Stimulated activated naive CD8-positive, alpha-beta T cell treated with anti-CD3 and anti-CD28 coated beads, Interleukin-15, Interleukin-2, amounts not matched to agents 100 ng/mL and 50 ng/mL, for 24 hours (primary cell): ENCODE results near the gene SEMA5A.

ENCODE experiments used
- H3K27ac Mint-ChIP-seq: one replicate; pipeline ENCODE4 v1.8.0; 2021; ENCODE audit warnings: mild to moderate bottlenecking, mixed read lengths
- H3K27me3 Mint-ChIP-seq: one replicate; pipeline ENCODE4 v1.8.0; 2021; ENCODE audit warnings: mixed read lengths
- H3K36me3 Mint-ChIP-seq: one replicate; pipeline ENCODE4 v1.8.0; 2021; ENCODE audit warnings: low read depth, mixed read lengths
- H3K4me1 Mint-ChIP-seq: one replicate; pipeline ENCODE4 v1.8.0; 2021; ENCODE audit warnings: low read depth, mixed read lengths
- H3K4me3 Mint-ChIP-seq: one replicate; pipeline ENCODE4 v1.8.0; 2021; ENCODE audit warnings: mild to moderate bottlenecking, mixed read lengths
- H3K9me3 Mint-ChIP-seq: one replicate; pipeline ENCODE4 v1.8.0; 2021; ENCODE audit warnings: mixed read lengths

Gene SEMA5A, protein sequence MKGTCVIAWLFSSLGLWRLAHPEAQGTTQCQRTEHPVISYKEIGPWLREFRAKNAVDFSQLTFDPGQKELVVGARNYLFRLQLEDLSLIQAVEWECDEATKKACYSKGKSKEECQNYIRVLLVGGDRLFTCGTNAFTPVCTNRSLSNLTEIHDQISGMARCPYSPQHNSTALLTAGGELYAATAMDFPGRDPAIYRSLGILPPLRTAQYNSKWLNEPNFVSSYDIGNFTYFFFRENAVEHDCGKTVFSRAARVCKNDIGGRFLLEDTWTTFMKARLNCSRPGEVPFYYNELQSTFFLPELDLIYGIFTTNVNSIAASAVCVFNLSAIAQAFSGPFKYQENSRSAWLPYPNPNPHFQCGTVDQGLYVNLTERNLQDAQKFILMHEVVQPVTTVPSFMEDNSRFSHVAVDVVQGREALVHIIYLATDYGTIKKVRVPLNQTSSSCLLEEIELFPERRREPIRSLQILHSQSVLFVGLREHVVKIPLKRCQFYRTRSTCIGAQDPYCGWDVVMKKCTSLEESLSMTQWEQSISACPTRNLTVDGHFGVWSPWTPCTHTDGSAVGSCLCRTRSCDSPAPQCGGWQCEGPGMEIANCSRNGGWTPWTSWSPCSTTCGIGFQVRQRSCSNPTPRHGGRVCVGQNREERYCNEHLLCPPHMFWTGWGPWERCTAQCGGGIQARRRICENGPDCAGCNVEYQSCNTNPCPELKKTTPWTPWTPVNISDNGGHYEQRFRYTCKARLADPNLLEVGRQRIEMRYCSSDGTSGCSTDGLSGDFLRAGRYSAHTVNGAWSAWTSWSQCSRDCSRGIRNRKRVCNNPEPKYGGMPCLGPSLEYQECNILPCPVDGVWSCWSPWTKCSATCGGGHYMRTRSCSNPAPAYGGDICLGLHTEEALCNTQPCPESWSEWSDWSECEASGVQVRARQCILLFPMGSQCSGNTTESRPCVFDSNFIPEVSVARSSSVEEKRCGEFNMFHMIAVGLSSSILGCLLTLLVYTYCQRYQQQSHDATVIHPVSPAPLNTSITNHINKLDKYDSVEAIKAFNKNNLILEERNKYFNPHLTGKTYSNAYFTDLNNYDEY

DNA sequence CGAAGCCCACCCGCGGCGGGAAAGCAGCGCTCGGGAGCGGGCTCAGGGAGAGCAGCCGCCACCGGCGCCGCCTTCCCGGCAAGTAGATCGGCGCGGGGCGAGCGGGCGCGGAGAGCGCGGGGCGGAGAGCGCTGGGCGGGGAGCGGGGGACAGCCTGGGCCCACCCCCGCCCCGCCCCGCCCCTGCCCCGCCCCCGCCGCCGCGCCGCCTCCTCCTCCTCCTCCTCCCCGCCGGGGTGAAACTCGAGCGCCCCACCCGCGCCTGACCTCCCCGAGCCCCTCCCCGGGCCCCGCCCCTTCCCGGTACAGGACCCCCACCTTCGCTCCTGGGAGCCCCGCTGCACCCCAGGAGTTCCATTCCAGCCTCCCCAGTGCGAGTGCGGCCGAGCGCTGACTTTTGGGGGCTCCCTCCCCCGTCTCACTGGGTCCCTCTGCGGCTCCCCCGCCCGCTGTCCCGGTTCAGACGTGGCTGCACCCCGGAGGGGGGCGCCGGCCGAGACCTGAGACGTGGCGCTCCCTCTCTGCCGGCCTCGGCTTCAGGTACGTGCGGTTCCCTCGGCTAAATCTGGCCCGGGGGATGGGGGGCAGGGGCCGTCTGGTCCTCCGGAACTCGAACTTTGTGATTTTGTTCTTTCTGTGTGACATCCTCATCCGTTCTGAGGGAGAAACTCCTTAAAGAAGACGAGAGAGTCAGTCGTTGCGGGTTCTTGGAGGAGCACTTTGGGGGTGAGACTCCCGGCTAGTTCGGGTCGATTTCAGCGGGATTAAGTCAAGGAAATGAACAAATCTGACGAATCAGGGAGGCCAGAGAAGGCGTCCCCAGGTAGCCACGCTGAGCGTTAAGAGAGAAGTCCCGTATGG lies at the start of gene SEMA5A:
TSS of gene SEMA5A (minus strand) at position 84 of the 860 bp plus-strand sequence. CDS start 166,129 bp downstream, outside the sequence.
- H3K36me3 Mint-ChIP-seq: no peaks in the 10 kb centered on the region
- H3K9me3 Mint-ChIP-seq: no peaks in the 10 kb centered on the region
- peaks cover 3% of the 10 kb centered on the region for H3K4me1 Mint-ChIP-seq
- peaks cover 44% of the 10 kb centered on the region for H3K27me3 Mint-ChIP-seq
- peak within 1 kb of the TSS; percentile 3 for H3K4me3 Mint-ChIP-seq
- no peak within 1 kb of the TSS for H3K27ac Mint-ChIP-seq

DNA sequence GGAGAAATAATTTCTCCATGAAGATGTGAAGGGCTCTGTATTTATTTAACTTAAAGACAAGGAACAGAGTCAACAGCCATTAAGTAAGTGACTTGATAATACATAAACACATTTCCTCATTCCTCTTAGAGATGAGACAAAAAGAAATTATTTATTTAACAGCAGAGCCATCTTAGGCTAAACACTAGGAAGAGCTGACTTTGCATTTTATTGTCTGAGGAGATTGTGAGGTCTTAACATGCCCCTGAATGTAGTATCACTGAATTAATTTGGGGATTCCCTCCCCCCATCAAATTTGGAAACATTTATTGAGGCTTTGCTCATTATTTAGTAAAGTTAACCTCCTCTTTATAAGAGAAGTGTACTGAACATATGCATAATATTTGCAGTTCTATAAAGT lies 49.0 kb upstream of the SEMA5A start:
- no peaks in the 10 kb centered on the region for H3K4me1 Mint-ChIP-seq
- H3K27me3 Mint-ChIP-seq: no peaks in the 10 kb centered on the region
- H3K36me3 Mint-ChIP-seq: no peaks in the 10 kb centered on the region
- H3K4me3 Mint-ChIP-seq: no peak overlapping the region
- H3K9me3 Mint-ChIP-seq: no peaks in the 10 kb centered on the region
- H3K27ac Mint-ChIP-seq: no peak overlapping the region

DNA sequence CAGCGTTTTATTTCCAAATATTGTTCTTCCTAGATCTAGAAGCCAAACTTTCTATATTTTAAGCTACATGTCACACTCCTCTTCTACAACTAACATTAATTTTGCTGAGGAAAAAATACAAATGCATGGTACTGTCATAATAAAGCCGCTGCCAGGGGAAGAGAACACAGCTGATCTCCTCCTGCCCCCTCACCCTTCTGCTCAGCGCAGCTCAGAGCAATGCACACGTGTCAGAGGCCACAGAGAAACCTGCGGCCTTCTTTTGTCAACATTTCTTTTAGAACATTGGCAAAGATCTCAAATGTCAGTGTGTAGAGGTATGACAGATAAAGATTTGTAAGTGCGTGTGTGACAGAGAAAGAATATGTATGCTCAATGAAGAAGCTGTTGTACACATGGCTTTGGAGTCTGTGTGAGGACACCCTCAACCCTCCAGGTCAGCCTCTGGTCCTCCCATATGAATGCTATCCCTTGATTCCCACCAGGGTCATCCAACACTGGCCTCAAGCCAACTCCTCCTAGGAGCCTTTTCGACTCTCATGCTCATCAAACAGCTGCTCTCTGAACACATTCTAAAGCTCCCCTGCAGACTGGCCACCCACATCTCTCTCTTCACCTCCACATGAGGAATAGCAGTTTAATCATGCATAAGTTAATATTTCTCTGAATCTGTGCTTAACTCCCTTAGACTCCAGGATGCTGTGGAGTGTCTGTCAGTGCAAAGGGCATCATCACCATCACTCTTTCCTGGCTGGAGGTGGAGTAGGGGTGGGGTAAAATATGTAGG lies 43.4 kb upstream of the SEMA5A start:
- Mint-ChIP-seq H3K4me1 (no peaks in the 10 kb centered on the region), H3K9me3 (no peaks in the 10 kb centered on the region), H3K4me3 (no peak overlapping the region), H3K36me3 (no peaks in the 10 kb centered on the region), H3K27me3 (no peaks in the 10 kb centered on the region), H3K27ac (no peak overlapping the region)

DNA sequence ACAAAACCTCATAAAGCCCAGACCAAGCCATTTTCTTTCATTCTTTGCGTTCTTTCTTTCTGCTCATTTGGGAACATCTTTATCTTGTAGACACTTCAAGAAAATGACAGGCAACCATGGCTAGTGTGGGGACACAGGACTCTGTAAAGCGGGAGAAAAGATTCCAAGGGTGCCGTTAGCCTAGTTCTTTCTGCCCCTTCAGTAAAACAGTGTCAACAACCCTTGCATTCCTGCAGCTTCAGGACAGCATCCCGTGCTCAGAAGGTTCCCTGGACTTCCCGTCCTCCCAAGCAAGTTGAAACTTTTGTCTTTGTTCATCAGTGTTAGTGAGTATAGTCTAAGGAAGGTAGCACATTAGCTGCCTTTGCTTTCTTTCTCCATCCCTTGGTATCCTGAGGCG lies 42.4 kb upstream of the SEMA5A start:
- Mint-ChIP-seq H3K27ac (no peak overlapping the region), H3K9me3 (no peaks in the 10 kb centered on the region), H3K36me3 (no peaks in the 10 kb centered on the region), H3K4me3 (no peak overlapping the region), H3K4me1 (no peaks in the 10 kb centered on the region), H3K27me3 (no peaks in the 10 kb centered on the region)

DNA sequence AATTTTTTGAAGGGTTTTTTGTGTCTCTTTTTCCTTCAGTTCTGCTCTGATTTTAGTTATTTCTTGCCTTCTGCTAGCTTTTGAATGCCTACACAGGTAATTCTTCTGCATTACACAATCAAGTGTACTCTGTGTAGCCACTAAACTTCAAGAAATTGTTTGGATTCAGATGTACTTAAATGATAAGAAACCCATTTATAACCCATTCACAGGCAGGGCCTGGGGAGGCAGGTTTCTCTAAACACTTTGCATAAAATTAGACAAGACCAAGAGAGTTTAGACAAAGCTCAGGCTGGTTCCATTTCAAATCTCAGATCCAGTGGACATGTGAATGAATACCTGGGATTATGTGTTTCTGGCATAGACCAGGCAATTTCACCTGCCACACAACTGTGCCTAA lies 41.3 kb upstream of the SEMA5A start:
- Mint-ChIP-seq H3K4me1 (no peaks in the 10 kb centered on the region), H3K9me3 (no peaks in the 10 kb centered on the region), H3K36me3 (no peaks in the 10 kb centered on the region), H3K27me3 (no peaks in the 10 kb centered on the region), H3K4me3 (no peak overlapping the region), H3K27ac (no peak overlapping the region)

DNA sequence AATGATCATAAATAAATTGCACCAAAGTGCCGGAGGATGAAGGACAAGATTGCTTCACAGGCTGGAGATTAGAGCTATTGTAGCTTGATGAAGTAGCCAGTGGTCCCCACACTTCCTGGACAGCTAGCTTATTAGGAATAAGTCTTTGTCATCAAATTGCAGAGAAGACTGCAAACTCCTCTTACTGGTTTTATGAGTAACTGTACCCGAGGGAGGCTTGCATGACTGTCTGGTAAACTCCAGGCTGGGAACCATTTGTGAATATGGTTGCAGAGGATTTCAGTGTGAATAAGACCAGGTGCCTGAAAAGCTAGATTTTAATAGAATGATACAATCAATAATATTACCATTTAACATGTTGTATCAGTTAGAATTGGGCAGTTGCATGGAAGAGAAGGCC lies 36.5 kb upstream of the SEMA5A start:
- Mint-ChIP-seq H3K9me3 (no peaks in the 10 kb centered on the region), H3K27ac (no peak overlapping the region), H3K27me3 (no peaks in the 10 kb centered on the region), H3K36me3 (no peaks in the 10 kb centered on the region), H3K4me3 (no peak overlapping the region), H3K4me1 (no peaks in the 10 kb centered on the region)

DNA sequence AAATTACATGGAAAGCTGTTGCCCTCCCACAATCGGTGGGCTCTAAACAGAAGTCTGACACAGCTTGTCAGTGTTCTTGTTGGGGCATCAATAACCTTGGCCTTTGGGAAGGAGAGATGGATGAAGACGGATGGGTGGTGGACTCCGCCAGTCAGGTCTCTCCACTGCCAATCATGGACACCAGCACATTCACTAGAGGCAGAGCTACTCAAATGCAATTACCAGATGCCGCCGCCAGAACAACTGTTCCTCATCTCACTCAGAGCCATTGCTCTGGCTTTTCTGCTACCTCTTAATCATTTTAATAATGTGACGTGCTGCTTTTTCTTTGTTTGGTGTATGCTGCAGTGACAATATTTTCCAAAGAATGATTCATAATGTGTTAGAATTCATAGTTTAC lies 27.9 kb upstream of the SEMA5A start:
- Mint-ChIP-seq H3K4me1 (no peaks in the 10 kb centered on the region), H3K4me3 (no peak overlapping the region), H3K27me3 (no peaks in the 10 kb centered on the region), H3K27ac (no peak overlapping the region), H3K9me3 (peaks cover 24% of the 10 kb centered on the region), H3K36me3 (no peaks in the 10 kb centered on the region)

DNA sequence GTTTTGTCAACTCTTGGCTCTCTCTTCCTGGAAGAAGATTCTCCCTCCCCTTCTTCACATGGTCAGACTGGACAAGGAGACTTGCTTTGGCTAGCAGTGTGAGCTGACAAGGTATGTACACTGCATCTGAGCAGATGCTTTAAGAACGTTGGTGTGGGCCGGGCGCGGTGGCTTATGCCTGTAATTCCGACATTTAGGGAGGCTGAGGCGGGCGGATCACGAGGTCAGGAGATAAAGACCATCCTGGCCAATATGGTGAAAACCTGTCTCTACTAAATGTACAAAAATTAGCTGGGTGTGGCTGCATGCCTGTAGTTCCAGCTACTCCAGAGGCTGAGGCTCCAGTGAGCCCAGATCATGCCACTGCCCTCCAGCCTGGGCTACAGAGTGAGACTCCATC lies 26.4 kb upstream of the SEMA5A start:
- Mint-ChIP-seq H3K4me3 (no peak overlapping the region), H3K9me3 (peaks cover 29% of the 10 kb centered on the region), H3K27me3 (no peaks in the 10 kb centered on the region), H3K4me1 (no peaks in the 10 kb centered on the region), H3K36me3 (no peaks in the 10 kb centered on the region), H3K27ac (no peak overlapping the region)

DNA sequence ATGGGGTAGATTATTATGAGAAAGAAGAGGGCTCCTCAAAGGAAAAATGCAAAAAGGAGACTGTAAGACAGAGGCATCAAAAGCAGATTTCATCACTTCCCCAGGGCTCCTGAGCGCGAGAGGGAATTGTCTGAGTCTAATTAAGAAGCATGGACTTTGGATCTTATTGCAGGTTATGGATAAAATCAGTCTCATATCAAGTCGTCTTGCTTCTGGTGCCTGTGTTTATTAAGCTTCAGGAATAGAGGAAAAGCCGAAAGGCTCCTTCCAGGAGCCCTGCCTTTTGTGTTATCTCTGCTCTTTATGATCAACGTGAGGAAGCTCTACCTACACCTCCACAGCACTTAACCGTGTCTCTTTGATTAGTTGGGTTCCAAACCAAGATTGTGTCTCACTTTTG lies 25.0 kb upstream of the SEMA5A start:
- Mint-ChIP-seq H3K27ac (no peak overlapping the region), H3K4me3 (no peak overlapping the region), H3K27me3 (no peaks in the 10 kb centered on the region), H3K9me3 (peaks cover 29% of the 10 kb centered on the region), H3K36me3 (no peaks in the 10 kb centered on the region), H3K4me1 (no peaks in the 10 kb centered on the region)

DNA sequence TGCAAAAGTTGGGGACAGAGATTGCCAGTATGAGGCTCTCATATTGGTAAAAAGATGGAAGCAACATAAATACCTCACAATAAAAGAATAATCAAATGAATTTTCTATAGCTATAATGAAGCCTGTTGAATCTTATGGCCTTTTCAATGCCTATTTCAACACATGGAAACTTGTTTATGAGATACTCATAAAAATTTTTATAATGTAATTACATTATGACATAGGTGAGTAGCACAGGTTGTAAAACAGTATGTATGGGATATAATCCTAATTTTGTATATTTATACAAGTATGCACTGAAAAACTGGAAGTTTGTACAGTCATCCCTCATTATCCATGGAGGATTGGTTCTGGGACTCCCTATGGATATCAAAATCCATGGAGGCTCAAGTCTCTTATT lies 21.2 kb upstream of the SEMA5A start:
- Mint-ChIP-seq H3K27ac (no peak overlapping the region), H3K9me3 (peaks cover 14% of the 10 kb centered on the region), H3K4me1 (no peaks in the 10 kb centered on the region), H3K36me3 (no peaks in the 10 kb centered on the region), H3K27me3 (no peaks in the 10 kb centered on the region), H3K4me3 (no peak overlapping the region)

DNA sequence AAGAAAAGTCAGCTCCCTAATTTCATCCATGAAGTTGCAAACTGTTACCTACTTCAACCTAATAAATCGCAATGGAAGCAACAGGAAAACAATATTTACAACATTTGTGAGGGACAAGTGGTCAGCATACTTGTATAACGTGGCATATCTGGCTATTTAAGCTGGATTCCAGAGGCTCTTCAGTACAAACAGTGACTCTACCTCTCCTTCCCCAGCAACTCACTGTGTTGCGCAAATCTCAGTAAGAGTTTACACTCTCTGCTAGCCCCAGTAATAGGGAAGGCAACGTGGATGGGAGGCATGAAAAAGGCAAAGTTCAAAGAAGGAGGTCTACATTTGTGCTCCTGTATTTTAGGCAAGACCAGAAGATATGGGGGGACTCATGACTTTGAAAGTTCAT lies 18.9 kb upstream of the SEMA5A start:
- no peaks in the 10 kb centered on the region for H3K27me3 Mint-ChIP-seq
- no peaks in the 10 kb centered on the region for H3K36me3 Mint-ChIP-seq
- H3K4me3 Mint-ChIP-seq: no peak overlapping the region

DNA sequence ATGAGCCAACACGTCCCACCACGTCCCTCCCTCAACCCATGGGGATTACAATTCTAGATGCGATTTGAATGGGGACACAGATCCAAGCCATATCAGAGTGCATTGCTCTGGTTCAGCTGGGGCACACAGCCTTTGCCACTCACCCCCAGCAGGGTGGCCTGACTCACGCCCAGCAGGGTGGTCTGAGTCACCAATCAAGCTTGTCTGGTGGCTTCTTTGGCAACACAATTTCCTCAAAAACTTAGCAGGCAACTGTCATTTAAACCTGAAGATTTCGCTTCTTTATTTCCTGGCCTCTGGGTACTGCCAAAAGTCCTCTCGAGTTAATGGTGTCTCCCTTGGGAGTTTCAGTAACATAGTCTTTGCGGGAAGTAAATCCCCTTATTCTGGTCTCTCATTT lies 16.3 kb upstream of the SEMA5A start:
- no peak overlapping the region for H3K4me3 Mint-ChIP-seq
- no peaks in the 10 kb centered on the region for H3K4me1 Mint-ChIP-seq
- H3K27me3 Mint-ChIP-seq: no peaks in the 10 kb centered on the region
- no peaks in the 10 kb centered on the region for H3K36me3 Mint-ChIP-seq
- H3K9me3 Mint-ChIP-seq: no peaks in the 10 kb centered on the region
- no peak overlapping the region for H3K27ac Mint-ChIP-seq

More for the DNA sequence above, 18.9 kb upstream of the SEMA5A start:
- no peak overlapping the region for H3K27ac Mint-ChIP-seq
- no peaks in the 10 kb centered on the region for H3K4me1 Mint-ChIP-seq
- peaks cover 9% of the 10 kb centered on the region for H3K9me3 Mint-ChIP-seq

DNA sequence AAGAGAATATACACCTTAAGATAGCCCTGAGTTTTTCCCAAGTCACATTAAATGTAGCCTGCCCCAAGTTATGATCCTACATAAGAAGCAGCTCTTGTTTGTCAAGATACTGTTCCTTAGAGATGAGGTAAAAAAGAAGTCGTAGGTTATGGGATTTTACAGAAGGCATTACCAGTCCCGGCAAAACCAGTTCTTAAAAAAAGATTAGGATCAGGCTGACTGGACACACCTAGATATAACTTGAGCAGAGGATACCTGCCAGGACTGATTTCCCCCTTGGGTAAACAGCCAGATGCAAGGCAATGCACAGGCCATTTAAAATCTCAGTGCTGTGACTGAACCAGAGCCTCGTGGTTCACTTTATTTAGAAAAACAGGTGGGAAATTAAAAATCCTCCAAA lies 14.1 kb upstream of the SEMA5A start:
- H3K9me3 Mint-ChIP-seq: no peaks in the 10 kb centered on the region
- no peaks in the 10 kb centered on the region for H3K36me3 Mint-ChIP-seq
- no peak overlapping the region for H3K27ac Mint-ChIP-seq
- no peaks in the 10 kb centered on the region for H3K27me3 Mint-ChIP-seq
- no peaks in the 10 kb centered on the region for H3K4me1 Mint-ChIP-seq
- no peak overlapping the region for H3K4me3 Mint-ChIP-seq
